Measurements from ENCODE around the gene CA11.

DNA sequence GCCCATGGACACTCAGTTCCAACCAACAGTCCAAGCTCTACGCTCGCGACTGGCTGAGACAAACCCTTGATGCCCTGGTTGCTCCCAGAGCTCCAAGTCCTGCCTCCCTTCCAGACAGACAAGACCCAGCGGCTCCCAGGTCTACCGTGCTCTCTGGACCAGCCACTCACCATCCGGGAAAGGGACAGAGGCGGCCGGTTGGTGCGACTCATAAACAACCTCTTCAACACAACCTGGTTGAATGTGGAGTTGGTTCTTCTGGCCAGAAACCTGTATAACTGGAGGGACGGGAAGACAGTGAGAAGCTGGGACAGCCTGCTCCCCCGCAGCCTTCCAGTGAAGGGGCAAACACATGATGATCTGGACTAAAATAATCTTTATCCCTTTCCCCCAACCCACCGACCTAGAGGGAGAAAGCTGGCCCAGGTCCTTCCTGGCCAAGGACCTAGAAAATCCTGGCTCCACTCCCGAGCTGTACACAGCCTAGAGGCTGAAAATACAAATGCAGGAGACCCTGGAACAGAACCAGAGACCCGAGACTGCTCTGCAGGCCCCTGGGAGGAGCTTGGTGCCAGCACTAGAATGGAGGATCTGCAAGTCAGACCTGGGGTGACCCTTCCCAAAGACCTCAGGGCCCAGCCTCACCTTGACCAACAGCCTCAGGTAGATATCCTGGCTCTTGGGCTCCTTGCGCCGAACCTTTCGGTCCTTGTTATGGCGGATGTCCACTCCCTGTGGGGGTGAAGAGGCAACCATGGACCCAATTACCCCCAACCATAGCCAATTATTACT is 28.6 kb downstream of the CA11 start:
- TF ChIP-seq, protein P1, sequence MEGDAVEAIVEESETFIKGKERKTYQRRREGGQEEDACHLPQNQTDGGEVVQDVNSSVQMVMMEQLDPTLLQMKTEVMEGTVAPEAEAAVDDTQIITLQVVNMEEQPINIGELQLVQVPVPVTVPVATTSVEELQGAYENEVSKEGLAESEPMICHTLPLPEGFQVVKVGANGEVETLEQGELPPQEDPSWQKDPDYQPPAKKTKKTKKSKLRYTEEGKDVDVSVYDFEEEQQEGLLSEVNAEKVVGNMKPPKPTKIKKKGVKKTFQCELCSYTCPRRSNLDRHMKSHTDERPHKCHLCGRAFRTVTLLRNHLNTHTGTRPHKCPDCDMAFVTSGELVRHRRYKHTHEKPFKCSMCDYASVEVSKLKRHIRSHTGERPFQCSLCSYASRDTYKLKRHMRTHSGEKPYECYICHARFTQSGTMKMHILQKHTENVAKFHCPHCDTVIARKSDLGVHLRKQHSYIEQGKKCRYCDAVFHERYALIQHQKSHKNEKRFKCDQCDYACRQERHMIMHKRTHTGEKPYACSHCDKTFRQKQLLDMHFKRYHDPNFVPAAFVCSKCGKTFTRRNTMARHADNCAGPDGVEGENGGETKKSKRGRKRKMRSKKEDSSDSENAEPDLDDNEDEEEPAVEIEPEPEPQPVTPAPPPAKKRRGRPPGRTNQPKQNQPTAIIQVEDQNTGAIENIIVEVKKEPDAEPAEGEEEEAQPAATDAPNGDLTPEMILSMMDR (IDR thresholded peaks at IDR 0.05) = peak in 1 of 12 donors; percentile 17
- no peak for TF ChIP-seq POLR2A (IDR thresholded peaks at IDR 0.05)

Data from heart left ventricle (tissue), 13 donors.